Activated T-cell treated with anti-CD3 and anti-CD28 coated beads, Interleukin-2, amount 50 U/mL, for 24 hours (primary cell): ENCODE results near the gene TMEM51.
A peak's percentile ranks its signal among the peaks of the same experiment; 100 is the strongest.

ENCODE experiments used
- DNase-seq: peaks from one replicate; pipeline ENCODE4 v3.0.0-alpha.2; 2020
- H3K27ac Mint-ChIP-seq: 2 replicates; pipeline ENCODE4 v1.8.0; 2020; ENCODE audit warnings: mild to moderate bottlenecking, mixed read lengths
- H3K27me3 Mint-ChIP-seq: 2 replicates; pipeline ENCODE4 v1.8.0; 2020; ENCODE audit warnings: mixed read lengths
- H3K36me3 Mint-ChIP-seq: 2 replicates; pipeline ENCODE4 v1.8.0; 2020; ENCODE audit warnings: low read depth, mixed read lengths
- H3K4me1 Mint-ChIP-seq: 2 replicates; pipeline ENCODE4 v1.8.0; 2020; ENCODE audit warnings: low read depth, mixed read lengths
- H3K4me3 Mint-ChIP-seq: 2 replicates; pipeline ENCODE4 v1.8.0; 2020; ENCODE audit warnings: mild to moderate bottlenecking, moderate library complexity, mixed read lengths
- H3K9me3 Mint-ChIP-seq: 2 replicates; pipeline ENCODE4 v1.8.0; 2020; ENCODE audit warnings: mixed read lengths

TMEM51 gene

DNA sequence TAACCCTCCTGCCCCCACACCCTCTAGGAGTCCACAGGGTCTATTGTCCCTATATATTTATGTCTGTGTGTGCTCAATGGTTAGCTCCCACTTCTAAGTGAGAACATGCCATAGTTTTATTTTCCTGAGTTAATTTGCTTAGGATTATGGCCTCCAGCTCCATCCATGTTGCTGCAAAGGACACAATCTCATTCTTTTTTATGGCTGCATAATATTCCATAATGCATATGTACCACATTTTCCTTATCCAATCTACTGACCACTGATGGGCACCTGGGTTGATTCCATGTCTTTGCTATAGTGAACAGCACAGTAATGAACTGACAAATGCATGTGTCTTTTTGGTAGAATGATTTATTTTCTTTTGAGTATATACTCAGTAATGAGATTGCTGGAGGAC, 80.1 kb downstream of the TMEM51 start:
- Mint-ChIP-seq H3K9me3 (no peaks in the 10 kb centered on the region), H3K4me1 (peaks cover 16% of the 10 kb centered on the region), H3K27me3 (peaks cover 33% of the 10 kb centered on the region), H3K27ac (no peak overlapping the region), H3K4me3 (no peak overlapping the region), H3K36me3 (no peaks in the 10 kb centered on the region)
- DNase-seq: no peak

DNA sequence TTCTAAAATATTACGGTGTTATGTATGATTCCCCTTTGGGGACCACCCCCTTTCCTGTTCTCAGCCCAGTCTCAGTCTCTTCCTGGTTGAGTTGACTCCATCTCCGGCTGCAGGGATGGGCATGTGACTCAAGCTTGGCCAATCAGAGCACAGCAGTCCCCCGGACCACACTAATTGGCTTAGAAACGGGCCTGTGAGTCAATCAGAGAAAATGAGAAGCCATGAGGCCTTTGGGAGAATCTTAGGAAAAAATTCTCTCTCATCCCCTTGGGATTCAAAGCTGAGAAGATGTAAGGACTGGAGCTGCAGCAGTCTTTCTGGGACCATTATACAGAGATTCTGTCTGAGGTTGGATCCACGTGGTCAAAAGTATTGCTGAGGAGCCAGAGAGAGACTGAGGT, 82.8 kb downstream of the TMEM51 start:
- Mint-ChIP-seq H3K27ac (no peak overlapping the region), H3K4me1 (peaks cover 13% of the 10 kb centered on the region), H3K36me3 (no peaks in the 10 kb centered on the region), H3K4me3 (no peak overlapping the region), H3K9me3 (no peaks in the 10 kb centered on the region), H3K27me3 (peaks cover 36% of the 10 kb centered on the region)
- DNase-seq: no peak

DNA sequence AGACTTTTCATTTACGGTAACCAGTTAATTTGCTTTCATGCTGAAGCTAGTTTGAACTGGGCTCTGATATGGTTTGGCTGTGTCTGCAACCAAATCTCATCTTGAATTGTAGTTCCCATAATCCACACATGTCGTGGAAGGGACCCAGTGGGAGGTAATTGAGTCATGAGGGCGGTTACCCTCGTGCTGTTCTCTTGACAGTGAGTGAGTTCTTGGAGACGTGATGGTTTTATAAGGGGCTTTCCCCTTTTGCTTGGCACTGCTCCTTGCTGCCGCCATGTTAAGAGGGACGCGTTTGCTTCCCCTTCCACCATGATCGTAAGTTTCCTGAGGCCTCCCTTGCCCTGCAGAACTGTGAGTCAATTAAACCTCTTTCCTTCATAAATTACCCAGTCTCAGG, 83.2 kb downstream of the TMEM51 start:
- DNase-seq: no peak
- Mint-ChIP-seq H3K36me3 (no peaks in the 10 kb centered on the region), H3K9me3 (no peaks in the 10 kb centered on the region), H3K27me3 (peaks cover 39% of the 10 kb centered on the region), H3K4me3 (no peak overlapping the region), H3K4me1 (peaks cover 9% of the 10 kb centered on the region), H3K27ac (no peak overlapping the region)

DNA sequence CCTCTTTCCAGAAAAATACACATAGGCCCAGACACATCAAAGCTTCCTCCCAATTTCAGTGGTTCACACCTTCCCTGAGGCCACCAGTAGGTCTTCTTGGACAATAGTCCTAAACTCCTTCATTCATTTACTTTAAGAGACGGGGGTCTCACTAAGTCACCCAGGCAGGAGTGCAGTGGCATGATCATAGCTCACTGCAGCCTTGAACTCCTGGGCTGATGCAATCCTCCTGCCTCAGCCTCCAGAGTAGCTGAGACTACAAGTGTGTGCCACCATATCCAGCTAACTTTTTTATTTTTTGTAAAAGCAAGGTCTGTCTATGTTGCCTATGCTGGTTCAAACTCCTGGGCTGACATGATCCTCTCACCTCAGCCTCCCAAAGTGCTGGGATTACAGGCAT, 85.2 kb downstream of the TMEM51 start:
- Mint-ChIP-seq H3K4me3 (no peak overlapping the region), H3K4me1 (peaks cover 6% of the 10 kb centered on the region), H3K27ac (no peak overlapping the region), H3K27me3 (peaks cover 48% of the 10 kb centered on the region), H3K36me3 (no peaks in the 10 kb centered on the region), H3K9me3 (no peaks in the 10 kb centered on the region)
- no peak for DNase-seq

DNA sequence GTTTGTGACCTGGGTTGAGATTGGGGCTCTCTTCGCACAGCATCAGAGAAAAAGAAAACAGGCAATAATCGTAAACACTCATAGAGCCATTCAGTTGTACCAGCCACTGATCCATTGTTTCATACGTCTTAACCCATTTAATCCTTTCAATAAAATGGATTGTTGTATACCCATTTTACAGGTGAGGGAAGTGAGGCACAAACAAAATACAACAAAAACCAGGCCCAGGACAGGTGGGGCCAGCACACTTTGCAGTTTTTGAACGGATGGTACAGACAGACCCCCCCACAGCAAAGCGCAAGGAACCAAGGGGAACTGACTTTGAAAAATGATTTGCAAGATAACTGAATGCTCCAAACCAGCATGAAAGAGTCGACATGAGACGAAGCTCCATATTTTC, 89.2 kb downstream of the TMEM51 start:
- Mint-ChIP-seq H3K4me1 (peaks cover 26% of the 10 kb centered on the region), H3K4me3 (no peak overlapping the region), H3K9me3 (peaks cover 4% of the 10 kb centered on the region), H3K36me3 (no peaks in the 10 kb centered on the region), H3K27me3 (peaks cover 58% of the 10 kb centered on the region), H3K27ac (no peak overlapping the region)
- DNase-seq: no peak

DNA sequence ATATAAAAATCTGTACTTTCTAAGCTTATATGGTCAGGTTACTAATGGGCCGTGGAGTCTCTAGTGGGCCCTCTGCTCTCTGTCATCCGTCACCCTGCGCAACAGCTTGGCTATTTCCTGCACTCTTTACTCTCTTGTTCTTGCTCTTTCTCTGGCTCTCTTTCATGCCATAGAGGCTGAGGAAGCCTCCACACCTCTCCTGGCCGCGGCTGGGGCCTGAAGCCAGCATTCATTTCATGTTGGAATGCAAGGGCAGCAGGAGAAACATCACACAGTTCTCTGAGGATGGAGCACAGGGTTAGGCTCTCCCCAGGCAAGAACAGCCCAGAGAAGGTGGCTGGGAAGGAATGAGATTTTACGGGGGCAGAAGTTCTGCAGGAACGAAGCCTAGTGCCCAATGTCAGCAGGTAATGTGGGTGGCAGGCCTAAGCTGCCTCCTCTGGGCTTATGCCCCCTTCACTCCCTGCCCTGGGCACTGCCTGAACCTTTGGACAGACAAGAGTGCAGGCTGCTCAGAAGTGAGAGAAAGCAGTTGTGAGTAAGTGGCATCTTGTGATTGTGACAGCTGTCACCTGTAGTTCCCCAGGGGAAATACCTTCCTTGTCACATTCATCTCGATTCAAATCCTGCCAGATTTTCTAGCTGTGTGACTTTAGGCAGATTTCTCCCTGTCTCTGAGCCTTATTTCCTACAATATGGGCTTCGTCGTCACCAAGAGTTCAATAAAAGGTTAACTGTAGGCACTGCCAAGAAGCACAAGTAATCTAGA, 89.9 kb downstream of the TMEM51 start:
- Mint-ChIP-seq H3K36me3 (no peaks in the 10 kb centered on the region), H3K4me3 (no peak overlapping the region), H3K27ac (no peak overlapping the region), H3K27me3 (peaks cover 61% of the 10 kb centered on the region), H3K4me1 (peaks cover 33% of the 10 kb centered on the region), H3K9me3 (peaks cover 4% of the 10 kb centered on the region)
- DNase-seq: peak; percentile 23

DNA sequence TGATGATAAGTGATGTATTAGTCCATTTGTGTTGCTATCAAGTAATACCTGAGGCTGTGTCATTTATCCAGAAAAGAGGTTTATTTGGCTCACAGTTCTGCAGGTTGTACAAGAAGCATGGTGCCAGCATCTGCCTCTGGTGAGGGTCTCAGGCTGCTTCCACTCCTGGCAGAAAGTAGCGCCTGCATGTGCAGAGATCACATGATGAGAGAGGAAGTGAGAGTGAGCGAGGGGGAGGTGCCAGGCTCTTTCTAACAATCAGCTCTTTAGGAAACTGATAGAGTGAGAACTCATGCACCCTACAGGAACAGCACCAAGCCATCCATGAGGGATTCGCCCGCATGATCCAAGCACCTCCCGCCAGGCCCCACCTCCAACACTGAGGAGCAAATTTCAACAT, 91.3 kb downstream of the TMEM51 start:
- H3K4me3 Mint-ChIP-seq: no peak overlapping the region
- H3K9me3 Mint-ChIP-seq: peaks cover 4% of the 10 kb centered on the region

DNA sequence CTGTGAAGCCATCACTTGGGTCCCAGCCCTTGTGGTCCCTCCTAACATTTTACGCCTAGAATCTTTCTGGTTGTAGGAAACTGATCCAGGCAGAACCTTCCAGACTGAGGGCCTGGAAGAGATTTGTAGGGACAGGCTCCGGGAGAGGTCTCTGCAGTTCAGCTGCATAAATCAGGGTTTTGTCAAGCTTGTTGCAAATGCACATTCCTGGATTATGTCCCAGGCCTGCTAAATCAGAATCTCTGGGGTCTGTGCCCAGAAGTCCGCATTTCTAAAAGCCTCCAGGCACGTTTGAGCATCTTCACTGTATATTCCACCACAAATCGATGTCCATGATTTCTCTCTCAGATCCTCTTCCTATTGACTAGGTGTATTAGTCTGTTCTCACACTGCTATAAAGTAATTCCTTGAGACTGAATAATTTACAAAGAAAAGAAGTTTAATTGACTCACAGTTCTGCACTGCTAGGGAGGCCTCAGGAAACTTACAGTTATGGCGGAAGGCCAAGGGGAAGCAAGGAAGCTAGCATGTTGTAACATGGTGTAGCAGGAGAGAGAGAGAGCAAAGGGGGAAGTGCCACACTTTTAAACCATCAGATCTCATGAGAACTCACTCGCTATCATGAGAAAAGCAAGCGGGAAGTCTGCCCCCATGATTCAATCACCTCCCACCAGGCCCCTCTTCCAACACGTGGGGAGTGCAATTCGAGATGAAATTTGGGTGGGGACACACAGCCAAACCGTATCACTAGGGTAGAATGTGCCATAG, 92.2 kb downstream of the TMEM51 start:
- Mint-ChIP-seq H3K27me3 (peaks cover 74% of the 10 kb centered on the region), H3K36me3 (no peaks in the 10 kb centered on the region), H3K27ac (no peak overlapping the region), H3K9me3 (peaks cover 4% of the 10 kb centered on the region), H3K4me3 (no peak overlapping the region), H3K4me1 (peaks cover 55% of the 10 kb centered on the region)
- no peak for DNase-seq

More for the DNA sequence above, 91.3 kb downstream of the TMEM51 start:
- Mint-ChIP-seq H3K4me1 (peaks cover 46% of the 10 kb centered on the region), H3K36me3 (no peaks in the 10 kb centered on the region), H3K27me3 (peaks cover 66% of the 10 kb centered on the region), H3K27ac (no peak overlapping the region)
- no peak for DNase-seq

DNA sequence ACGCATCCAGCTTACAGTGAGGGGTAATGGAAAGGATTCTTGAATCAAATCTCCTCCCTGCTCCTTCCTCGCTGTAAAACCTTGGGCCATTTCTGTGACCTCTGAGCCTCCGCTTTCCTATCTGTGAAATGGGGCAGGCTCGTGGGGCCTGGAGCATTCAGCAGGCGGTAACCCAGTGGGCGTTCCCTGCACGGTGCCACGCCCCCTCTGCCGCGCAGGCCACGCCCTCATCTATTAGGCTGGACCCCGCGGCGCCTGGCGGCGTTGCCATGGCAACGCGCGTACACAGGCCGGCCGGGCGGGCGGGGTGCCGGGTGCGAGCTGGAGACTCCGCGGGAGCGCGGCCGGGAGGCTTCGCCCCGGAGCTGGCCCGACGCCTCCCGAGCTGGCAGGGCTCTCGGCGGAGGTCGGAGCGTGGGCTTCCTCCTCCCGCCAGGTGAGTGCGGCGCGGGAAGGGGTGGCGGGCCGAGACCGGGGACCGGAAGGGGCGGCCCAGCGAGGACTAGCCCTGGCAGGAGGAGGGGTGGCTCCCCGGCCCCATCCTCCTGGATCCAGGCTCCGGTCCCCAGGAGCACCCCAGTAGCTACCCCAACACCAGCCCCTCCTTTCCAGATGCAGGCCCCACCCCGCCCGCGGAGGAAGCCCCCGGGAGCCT, 93.5 kb downstream of the TMEM51 start, which contains the start of gene FHAD1:
FHAD1 (plus strand) TSS at position 264 of the 655 bp plus-strand sequence. CDS start 4,562 bp downstream, outside the sequence.
- Mint-ChIP-seq H3K27me3 (peaks cover 73% of the 10 kb centered on the region), H3K36me3 (no peaks in the 10 kb centered on the region), H3K27ac (no peak within 1 kb of the TSS), H3K4me1 (peaks cover 65% of the 10 kb centered on the region), H3K4me3 (peak within 1 kb of the TSS; percentile 57), H3K9me3 (peaks cover 4% of the 10 kb centered on the region)
- DNase-seq: peak; percentile 72

DNA sequence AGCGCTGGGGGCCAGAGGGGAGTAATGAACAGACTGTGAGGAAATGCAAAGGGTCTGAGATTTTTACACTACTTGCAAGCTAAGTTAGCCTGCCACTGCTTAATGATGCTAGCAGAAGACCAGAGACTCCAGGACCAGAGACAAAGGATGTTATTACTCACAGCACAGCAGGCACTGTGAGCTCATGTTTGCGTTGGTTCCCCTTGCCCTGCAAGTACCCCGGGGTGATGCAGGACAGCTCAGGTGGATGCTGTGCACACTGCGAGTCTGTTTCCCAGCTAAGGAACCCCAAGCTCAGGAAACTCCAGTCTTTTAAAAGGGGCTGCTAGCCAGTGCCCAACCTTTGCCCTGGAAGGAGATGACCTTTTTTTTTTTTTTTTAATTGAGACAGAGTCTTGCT, 94.7 kb downstream of the TMEM51 start:
- peak overlapping the region; percentile 38 for H3K27ac Mint-ChIP-seq
- H3K4me3 Mint-ChIP-seq: no peak overlapping the region
- peaks cover 65% of the 10 kb centered on the region for H3K27me3 Mint-ChIP-seq
- DNase-seq: no peak
- peaks cover 4% of the 10 kb centered on the region for H3K9me3 Mint-ChIP-seq
- peaks cover 76% of the 10 kb centered on the region for H3K4me1 Mint-ChIP-seq
- no peaks in the 10 kb centered on the region for H3K36me3 Mint-ChIP-seq

DNA sequence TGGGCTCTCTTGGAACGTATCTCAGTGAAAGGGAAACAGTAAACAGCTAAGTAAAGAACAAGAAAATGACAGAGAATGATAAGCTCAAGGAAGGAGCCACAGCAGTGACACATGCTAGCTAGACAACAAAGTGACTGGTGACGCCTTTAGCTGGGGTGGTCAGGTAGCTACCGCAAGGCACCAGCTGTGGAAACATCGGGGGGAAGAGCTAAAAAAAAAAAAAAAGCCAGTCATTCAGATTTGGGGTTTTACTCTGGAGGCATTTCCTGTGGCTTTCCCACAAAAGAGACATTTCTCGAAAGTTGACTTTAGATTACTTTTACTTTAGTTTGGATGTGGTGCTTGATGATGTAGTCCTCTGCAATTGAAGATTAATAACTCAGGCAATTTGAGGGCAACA, 95.5 kb downstream of the TMEM51 start:
- DNase-seq: peak; percentile 55
- H3K4me1 Mint-ChIP-seq: peaks cover 73% of the 10 kb centered on the region
- peaks cover 62% of the 10 kb centered on the region for H3K27me3 Mint-ChIP-seq
- peaks cover 4% of the 10 kb centered on the region for H3K9me3 Mint-ChIP-seq
- H3K36me3 Mint-ChIP-seq: no peaks in the 10 kb centered on the region
- peak overlapping the region; percentile 51 for H3K4me3 Mint-ChIP-seq
- H3K27ac Mint-ChIP-seq: peak overlapping the region; percentile 88

DNA sequence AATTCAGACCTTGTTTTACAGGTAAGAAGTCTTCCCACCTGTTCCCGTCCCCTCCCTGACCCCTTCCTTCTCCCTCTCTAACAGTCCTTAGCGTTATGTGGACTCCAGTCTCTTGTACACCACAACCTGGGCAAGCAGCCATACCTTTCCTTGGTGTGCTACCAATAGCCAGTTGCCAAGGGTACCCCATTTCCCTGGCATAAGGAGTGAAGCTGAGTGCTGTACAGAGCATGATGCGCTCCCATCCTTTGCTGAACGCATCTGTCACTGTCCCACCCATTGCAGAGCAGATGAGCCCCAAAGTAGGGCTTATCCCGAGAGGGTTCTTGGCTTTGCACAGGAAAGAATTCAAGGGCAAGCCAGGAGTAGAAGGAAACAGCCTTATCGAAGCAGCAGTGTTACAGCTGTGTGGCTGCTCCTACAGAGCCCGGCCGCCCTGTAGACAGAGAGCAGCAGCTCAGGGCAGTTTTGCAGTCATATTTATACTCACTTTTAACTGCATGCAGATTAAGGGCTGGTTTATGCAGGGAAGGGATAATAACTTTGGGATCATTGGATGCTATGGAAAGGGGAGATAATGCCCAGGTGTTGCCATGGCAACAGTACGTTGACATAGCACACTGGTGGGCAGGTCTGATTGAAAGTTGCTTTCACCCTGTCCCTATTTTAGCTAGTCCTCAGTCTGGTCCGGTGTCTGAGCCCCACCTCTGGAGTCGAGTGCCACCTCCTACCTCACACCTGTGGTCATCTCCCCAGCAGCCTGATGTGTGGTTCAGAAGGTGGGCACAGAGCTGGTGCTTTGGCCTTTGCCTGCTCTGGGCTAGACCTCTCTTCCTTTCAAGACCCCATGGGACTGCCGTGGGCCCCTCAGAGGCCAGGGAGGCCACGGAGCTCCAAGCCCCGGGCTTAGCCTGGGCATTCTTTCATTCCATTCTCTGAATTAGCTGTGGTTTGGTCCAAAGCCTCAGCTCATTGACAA, 98.6 kb downstream of the TMEM51 start:
- peak overlapping the region; percentile 19 for H3K4me3 Mint-ChIP-seq
- H3K9me3 Mint-ChIP-seq: no peaks in the 10 kb centered on the region
- H3K36me3 Mint-ChIP-seq: no peaks in the 10 kb centered on the region
- H3K27me3 Mint-ChIP-seq: peaks cover 35% of the 10 kb centered on the region
- H3K27ac Mint-ChIP-seq: peak overlapping the region; percentile 78
- no peak for DNase-seq
- peaks cover 59% of the 10 kb centered on the region for H3K4me1 Mint-ChIP-seq

DNA sequence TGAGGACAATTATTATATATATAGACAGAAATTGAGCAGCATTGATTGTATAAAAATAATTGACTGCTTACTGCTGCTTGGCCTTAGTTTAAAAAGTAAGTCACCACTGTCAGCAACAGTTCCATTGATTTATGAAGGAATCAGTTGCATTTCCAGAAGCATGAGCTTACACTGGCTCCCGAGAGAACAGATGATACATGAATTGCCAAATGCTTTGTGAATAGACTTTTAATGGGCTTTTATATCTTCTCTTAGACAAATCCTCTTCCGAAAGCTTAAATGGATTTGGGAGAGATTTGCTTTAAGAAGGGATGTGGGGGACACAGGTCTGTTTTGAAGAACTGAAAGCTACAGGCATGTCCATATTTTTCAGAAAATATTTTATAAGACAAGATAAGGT, 101.0 kb downstream of the TMEM51 start:
- Mint-ChIP-seq H3K4me1 (peaks cover 39% of the 10 kb centered on the region), H3K9me3 (no peaks in the 10 kb centered on the region), H3K27me3 (peaks cover 22% of the 10 kb centered on the region), H3K27ac (no peak overlapping the region), H3K4me3 (no peak overlapping the region), H3K36me3 (no peaks in the 10 kb centered on the region)
- DNase-seq: no peak
